ENCODE results near the gene BMPER. TPM values are rescaled to one million over a fixed set of nuclear protein-coding genes. Genes with fewer than 3 reads are reported as not detected.

BMPER gene
- total and polyA plus RNA-seq, 2 donors from 2014 or later: 0.60 to 0.80 TPM

GRCh38 chr7:33934391-33934790, 29.1 kb downstream of the BMPER start:
- Histone ChIP-seq H3K27ac (ENCODE audit: low read depth in 2 of 2, low read length in 2 of 2) (no peak overlapping the region), H3K27me3 (ENCODE audit: control insufficient read depth, insufficient read depth, low read length) (no peaks in the 10 kb centered on the region), H3K4me1 (ENCODE audit: control insufficient read depth in 2 of 3, insufficient read depth in 2 of 3, low read depth in 1 of 3, low read length in 3 of 3) (no peaks in the 10 kb centered on the region), H3K9me3 (ENCODE audit: control insufficient read depth in 2 of 3, insufficient read depth in 1 of 3, low read length in 3 of 3) (no peaks in the 10 kb centered on the region), H3K36me3 (ENCODE audit: control insufficient read depth in 2 of 3, insufficient read depth in 3 of 3, low read length in 3 of 3) (no peaks in the 10 kb centered on the region), H3K9ac (ENCODE audit: low read length in 3 of 3) (no peak overlapping the region), H3K4me3 (ENCODE audit: low read length in 3 of 3) (no peak overlapping the region)
- no peak for DNase-seq
- intact Hi-C loops (cut with DNase I): no loop called here
- FAIRE-seq: no peak
- no peak for TF ChIP-seq CTCF (IDR thresholded peaks at IDR 0.05; ENCODE audit: borderline replicate concordance, extremely low read depth, insufficient read depth)

GRCh38 chr7:33936503-33936902, 31.2 kb downstream of the BMPER start:
- Histone ChIP-seq H3K27me3 (ENCODE audit: control insufficient read depth, insufficient read depth, low read length) (no peaks in the 10 kb centered on the region), H3K4me1 (ENCODE audit: control insufficient read depth in 2 of 3, insufficient read depth in 2 of 3, low read depth in 1 of 3, low read length in 3 of 3) (no peaks in the 10 kb centered on the region), H3K9ac (ENCODE audit: low read length in 3 of 3) (no peak overlapping the region), H3K36me3 (ENCODE audit: control insufficient read depth in 2 of 3, insufficient read depth in 3 of 3, low read length in 3 of 3) (no peaks in the 10 kb centered on the region), H3K9me3 (ENCODE audit: control insufficient read depth in 2 of 3, insufficient read depth in 1 of 3, low read length in 3 of 3) (no peaks in the 10 kb centered on the region), H3K4me3 (ENCODE audit: low read length in 3 of 3) (no peak overlapping the region), H3K27ac (ENCODE audit: low read depth in 2 of 2, low read length in 2 of 2) (no peak overlapping the region)
- FAIRE-seq (no peak), DNase-seq (no peak)
- intact Hi-C loops (cut with DNase I): no loop called here
- TF ChIP-seq CTCF (IDR thresholded peaks at IDR 0.05; ENCODE audit: borderline replicate concordance, extremely low read depth, insufficient read depth): no peak

- TF ChIP-seq CTCF (IDR thresholded peaks at IDR 0.05; ENCODE audit: borderline replicate concordance, extremely low read depth, insufficient read depth): no peak
- Histone ChIP-seq H3K27ac (ENCODE audit: low read depth in 2 of 2, low read length in 2 of 2) (no peak overlapping the region), H3K27me3 (ENCODE audit: control insufficient read depth, insufficient read depth, low read length) (no peaks in the 10 kb centered on the region), H3K4me1 (ENCODE audit: control insufficient read depth in 2 of 3, insufficient read depth in 2 of 3, low read depth in 1 of 3, low read length in 3 of 3) (no peaks in the 10 kb centered on the region), H3K4me3 (ENCODE audit: low read length in 3 of 3) (no peak overlapping the region), H3K36me3 (ENCODE audit: control insufficient read depth in 2 of 3, insufficient read depth in 3 of 3, low read length in 3 of 3) (no peaks in the 10 kb centered on the region), H3K9me3 (ENCODE audit: control insufficient read depth in 2 of 3, insufficient read depth in 1 of 3, low read length in 3 of 3) (no peaks in the 10 kb centered on the region), H3K9ac (ENCODE audit: low read length in 3 of 3) (no peak overlapping the region)
- intact Hi-C loops (cut with DNase I): no loop called here
- no peak for FAIRE-seq
- DNase-seq: no peak
Measured at GRCh38 chr7:33937871-33938270, 32.5 kb downstream of the BMPER start.

- DNase-seq (no peak), FAIRE-seq (no peak)
- Histone ChIP-seq H3K27me3 (ENCODE audit: control insufficient read depth, insufficient read depth, low read length) (no peaks in the 10 kb centered on the region), H3K4me1 (ENCODE audit: control insufficient read depth in 2 of 3, insufficient read depth in 2 of 3, low read depth in 1 of 3, low read length in 3 of 3) (no peaks in the 10 kb centered on the region), H3K36me3 (ENCODE audit: control insufficient read depth in 2 of 3, insufficient read depth in 3 of 3, low read length in 3 of 3) (no peaks in the 10 kb centered on the region), H3K9me3 (ENCODE audit: control insufficient read depth in 2 of 3, insufficient read depth in 1 of 3, low read length in 3 of 3) (no peaks in the 10 kb centered on the region), H3K9ac (ENCODE audit: low read length in 3 of 3) (no peak overlapping the region), H3K27ac (ENCODE audit: low read depth in 2 of 2, low read length in 2 of 2) (no peak overlapping the region), H3K4me3 (ENCODE audit: low read length in 3 of 3) (no peak overlapping the region)
- TF ChIP-seq CTCF (IDR thresholded peaks at IDR 0.05; ENCODE audit: borderline replicate concordance, extremely low read depth, insufficient read depth): no peak
- intact Hi-C loops (cut with DNase I): no loop called here
Measured at GRCh38 chr7:33939121-33939520, 33.8 kb downstream of the BMPER start.
